Measurements from ENCODE around the gene KRT74. TPM values are rescaled to one million over a fixed set of nuclear protein-coding genes. Genes with fewer than 3 reads are reported as not detected.

The KRT74 gene
- total RNA-seq, 1 donor from 2014 or later: not detected

DNA sequence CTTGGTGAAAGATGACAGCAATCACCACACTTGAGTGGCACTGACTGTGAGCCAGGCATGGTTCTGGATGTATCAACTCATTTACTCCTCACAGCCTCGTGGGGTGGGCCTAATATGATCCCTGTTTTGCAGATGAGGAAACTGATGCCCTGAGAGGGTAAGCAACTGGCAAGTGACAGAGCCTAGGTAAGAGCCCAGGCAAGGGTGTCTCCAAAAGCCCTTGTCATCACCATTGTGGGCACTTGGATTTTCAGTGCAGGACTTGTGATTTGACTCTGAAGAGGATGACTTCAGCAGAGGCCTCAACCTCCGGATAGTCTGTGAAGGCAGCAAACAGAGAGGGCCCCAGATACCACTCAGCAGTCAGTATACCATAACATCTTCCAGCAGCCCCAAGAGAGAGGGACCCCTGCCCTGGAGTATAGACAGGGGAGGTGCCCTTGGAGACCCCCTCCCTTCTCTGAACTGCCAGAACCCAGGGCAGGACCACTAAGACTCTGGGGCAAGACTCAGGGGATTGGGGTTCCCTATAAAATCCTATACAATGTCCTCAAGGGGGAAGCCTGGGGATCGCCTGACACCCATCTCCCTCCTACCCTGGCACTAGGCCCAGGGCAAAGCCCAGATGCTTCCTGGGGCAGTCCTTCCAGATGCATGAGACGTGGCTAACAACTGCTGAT is 46.4 kb downstream of the KRT74 start:
- Histone ChIP-seq H3K4me3 (no peak overlapping the region), H3K4me1 (no peaks in the 10 kb centered on the region), H3K36me3 (no peaks in the 10 kb centered on the region), H3K27ac (no peak overlapping the region), H3K27me3 (no peaks in the 10 kb centered on the region), H3K9me3 (no peaks in the 10 kb centered on the region)
- intact Hi-C loops (cut with DNase I): no loop called here
- peak in 1 of 2 donors; percentile 15 for DNase-seq (ENCODE audit: low spot score in 2 of 2)
- TF ChIP-seq, protein P1, sequence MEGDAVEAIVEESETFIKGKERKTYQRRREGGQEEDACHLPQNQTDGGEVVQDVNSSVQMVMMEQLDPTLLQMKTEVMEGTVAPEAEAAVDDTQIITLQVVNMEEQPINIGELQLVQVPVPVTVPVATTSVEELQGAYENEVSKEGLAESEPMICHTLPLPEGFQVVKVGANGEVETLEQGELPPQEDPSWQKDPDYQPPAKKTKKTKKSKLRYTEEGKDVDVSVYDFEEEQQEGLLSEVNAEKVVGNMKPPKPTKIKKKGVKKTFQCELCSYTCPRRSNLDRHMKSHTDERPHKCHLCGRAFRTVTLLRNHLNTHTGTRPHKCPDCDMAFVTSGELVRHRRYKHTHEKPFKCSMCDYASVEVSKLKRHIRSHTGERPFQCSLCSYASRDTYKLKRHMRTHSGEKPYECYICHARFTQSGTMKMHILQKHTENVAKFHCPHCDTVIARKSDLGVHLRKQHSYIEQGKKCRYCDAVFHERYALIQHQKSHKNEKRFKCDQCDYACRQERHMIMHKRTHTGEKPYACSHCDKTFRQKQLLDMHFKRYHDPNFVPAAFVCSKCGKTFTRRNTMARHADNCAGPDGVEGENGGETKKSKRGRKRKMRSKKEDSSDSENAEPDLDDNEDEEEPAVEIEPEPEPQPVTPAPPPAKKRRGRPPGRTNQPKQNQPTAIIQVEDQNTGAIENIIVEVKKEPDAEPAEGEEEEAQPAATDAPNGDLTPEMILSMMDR (IDR thresholded peaks at IDR 0.05): no peak

DNA sequence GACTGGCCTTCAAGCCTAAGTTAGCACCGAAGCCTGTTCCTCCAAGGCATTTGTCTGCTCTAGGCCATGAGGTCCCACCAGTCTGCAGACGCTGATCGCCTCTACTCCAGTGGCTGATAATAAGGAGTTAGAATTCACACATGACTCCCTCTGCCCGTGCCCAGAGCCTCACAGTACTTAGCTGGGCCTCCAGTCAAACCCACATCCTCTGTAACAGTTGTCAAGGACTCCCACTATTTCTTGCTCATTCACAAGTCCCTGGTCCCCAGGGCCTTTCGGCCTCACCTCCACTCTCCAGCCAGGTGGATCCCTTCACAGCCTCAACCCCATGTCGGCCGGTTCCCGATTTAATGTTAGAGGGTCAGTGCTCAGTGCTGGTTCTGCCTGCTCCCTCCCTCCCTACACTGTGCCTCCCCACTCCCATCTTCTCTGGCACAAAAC is 47.1 kb downstream of the KRT74 start:
- TF ChIP-seq, protein P1 (IDR thresholded peaks at IDR 0.05): no peak
- Histone ChIP-seq H3K4me3 (no peak overlapping the region), H3K4me1 (no peaks in the 10 kb centered on the region), H3K27me3 (no peaks in the 10 kb centered on the region), H3K9me3 (no peaks in the 10 kb centered on the region), H3K36me3 (no peaks in the 10 kb centered on the region), H3K27ac (no peak overlapping the region)
- DNase-seq (ENCODE audit: low spot score in 2 of 2): peak in 1 of 2 donors; percentile 9
- intact Hi-C loops (cut with DNase I): no loop called here

DNA sequence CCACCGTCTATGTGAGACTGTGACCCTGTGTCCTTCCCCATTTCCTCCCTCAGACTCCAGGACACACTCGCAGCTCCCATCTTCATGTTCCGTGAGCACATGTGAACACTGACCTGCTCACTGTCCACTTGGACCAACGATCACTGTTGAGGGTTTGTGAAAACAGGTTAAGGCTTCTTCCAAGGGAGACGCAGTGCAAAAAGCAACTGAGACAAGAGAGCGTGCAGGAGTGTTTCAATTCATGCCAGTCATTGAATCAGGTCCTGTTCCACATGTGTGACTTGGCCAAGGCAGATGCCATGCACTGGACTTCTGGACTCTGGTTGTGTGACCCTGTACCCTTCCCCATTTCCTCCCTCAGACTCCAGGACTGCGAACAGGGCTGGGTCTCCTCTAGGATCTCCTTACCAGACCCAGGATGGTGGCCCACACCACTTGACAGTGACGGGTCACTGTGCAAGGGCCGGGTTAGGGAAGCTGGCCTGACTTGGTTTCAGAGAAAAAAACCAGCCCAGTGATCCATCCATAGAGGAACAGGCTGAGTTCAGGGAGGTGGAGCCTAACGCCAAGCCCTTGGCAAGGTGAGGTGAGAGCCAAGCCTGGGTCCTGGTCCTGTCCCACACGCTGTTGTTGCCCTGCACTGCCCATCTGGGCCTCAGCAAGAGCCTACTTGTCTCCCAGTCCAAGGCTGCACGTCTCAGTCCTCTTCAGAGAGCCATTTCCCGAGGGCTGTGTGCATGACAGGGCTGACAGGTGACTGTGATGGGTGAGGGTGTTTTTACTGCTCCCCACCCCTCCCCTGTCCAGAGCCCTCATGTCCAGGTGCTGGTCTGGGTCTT is 47.8 kb downstream of the KRT74 start:
- intact Hi-C loops (cut with DNase I): no loop called here
- TF ChIP-seq, protein P1 (IDR thresholded peaks at IDR 0.05): no peak
- Histone ChIP-seq H3K27me3 (no peaks in the 10 kb centered on the region), H3K4me3 (no peak overlapping the region), H3K9me3 (no peaks in the 10 kb centered on the region), H3K27ac (no peak overlapping the region), H3K4me1 (no peaks in the 10 kb centered on the region), H3K36me3 (no peaks in the 10 kb centered on the region)
- DNase-seq (ENCODE audit: low spot score in 2 of 2): peak in 1 of 2 donors; percentile 35

DNA sequence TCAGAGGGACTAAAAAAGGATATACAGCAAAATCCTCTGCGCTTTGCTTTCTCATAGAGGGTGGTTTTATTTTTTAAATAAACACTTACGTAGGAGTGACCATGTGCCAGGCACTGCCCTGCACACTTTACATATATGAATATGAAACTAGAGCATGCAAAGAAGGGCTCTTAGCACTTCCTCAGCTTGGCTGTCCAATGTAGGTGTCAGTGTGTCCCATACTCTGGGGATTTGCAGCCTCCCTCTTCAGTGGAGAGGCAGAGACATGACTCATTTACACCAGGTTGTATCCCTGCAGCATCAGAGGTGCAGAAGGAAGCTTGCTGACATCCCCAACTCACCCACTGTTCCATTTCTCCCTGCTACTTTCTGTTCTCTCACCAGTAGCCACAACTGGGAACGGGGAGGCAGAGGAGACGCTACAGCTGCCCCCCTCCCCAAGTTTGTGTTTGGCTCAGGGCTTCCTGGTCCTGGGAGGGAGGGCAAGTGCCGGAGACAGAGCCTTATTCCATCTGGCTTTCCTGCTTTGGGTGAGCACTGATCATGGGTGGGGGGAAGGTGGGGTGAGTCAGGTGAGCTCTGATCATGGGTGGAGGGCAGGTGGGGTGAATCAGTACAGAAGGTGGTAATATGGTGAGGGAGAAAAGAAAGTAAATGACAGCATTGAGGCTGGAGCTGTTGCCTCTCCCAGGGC is 48.6 kb downstream of the KRT74 start:
- TF ChIP-seq, protein P1 (IDR thresholded peaks at IDR 0.05): no peak
- no peaks in the 10 kb centered on the region for H3K36me3 ChIP-seq
- peak in 1 of 2 donors; percentile 19 for DNase-seq (ENCODE audit: low spot score in 2 of 2)
- H3K27ac ChIP-seq: no peak overlapping the region
- intact Hi-C loops (cut with DNase I): no loop called here
- H3K4me3 ChIP-seq: no peak overlapping the region
- H3K4me1 ChIP-seq: no peaks in the 10 kb centered on the region
- no peaks in the 10 kb centered on the region for H3K27me3 ChIP-seq
- no peaks in the 10 kb centered on the region for H3K9me3 ChIP-seq

DNA sequence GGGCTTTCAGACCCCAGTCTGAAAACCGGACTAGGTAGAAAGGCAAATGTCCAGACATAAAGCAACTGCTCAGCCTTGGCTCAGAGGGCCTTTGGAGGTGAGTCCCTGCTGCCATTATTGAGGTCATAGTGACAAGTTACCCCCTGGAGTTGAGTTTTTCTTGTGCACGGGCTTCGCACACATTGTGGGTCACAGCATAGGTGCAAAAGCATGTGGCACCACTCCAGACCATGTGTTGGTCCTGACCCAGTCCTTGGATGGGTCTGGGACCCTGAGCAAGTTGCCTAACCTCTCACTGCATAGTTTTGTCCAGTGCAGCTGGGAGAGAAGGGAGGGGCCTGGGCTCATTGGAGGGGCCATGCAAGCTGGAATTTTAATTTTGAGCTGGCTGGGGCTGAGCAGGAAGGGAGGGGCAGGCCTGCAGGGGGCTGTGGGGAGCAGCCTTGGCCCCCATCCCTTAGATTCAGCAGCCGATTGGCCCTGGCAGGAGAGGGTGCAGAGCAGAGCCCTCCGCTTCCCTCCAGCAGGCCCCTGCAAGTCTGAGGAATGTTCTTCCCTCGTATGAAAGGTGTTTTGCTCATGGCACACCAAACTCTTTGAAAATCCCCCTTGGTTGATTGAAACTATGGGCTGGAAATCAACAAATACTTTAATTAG is 49.3 kb downstream of the KRT74 start:
- Histone ChIP-seq H3K4me3 (no peak overlapping the region), H3K27me3 (no peaks in the 10 kb centered on the region), H3K9me3 (no peaks in the 10 kb centered on the region), H3K4me1 (no peaks in the 10 kb centered on the region), H3K27ac (no peak overlapping the region), H3K36me3 (no peaks in the 10 kb centered on the region)
- intact Hi-C loops (cut with DNase I): no loop called here
- TF ChIP-seq, protein P1 (IDR thresholded peaks at IDR 0.05): no peak
- DNase-seq (ENCODE audit: low spot score in 2 of 2): peak in 1 of 2 donors; percentile 34
